ENCODE measurements around the gene OGG1.

The OGG1 gene

DNA sequence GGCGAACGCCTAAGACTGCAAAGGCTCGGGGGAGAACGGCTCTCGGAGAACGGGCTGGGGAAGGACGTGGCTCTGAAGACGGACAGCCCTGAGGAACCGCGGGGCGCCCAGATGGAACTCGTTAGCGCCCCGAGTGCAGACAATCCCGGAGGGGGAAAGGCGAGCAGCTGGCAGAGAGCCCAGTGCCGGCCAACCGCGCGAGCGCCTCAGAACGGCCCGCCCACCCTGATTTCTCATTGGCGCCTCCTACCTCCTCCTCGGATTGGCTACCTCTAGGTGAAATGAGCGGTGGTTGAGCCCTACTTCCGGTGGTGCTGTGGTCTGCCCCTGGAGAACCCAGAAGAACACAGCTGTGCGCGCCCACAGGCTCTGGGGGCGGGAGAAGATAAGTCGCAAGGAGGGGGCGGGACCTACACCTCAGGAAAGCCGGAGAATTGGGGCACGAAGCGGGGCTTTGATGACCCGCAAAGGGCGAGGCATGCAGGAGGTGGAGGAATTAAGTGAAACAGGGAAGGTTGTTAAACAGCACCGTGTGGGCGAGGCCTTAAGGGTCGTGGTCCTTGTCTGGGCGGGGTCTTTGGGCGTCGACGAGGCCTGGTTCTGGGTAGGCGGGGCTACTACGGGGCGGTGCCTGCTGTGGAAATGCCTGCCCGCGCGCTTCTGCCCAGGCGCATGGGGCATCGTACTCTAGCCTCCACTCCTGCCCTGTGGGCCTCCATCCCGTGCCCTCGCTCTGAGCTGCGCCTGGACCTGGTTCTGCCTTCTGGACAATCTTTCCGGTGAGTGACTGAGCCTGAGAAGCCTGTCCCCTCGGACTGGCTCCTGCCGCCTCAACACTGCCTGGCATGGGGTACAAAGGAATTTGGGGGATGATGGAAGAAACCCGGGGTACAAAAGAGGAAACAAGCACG, at the start of gene OGG1:
Gene OGG1 (plus strand): TSS at position 308 of the 911 bp plus-strand sequence. CDS start 335 bp downstream, at position 643.
- H3K4me3 ChIP-seq (ENCODE audit: low read length): peak within 1 kb of the TSS; percentile 68
- TF ChIP-seq, protein P1, sequence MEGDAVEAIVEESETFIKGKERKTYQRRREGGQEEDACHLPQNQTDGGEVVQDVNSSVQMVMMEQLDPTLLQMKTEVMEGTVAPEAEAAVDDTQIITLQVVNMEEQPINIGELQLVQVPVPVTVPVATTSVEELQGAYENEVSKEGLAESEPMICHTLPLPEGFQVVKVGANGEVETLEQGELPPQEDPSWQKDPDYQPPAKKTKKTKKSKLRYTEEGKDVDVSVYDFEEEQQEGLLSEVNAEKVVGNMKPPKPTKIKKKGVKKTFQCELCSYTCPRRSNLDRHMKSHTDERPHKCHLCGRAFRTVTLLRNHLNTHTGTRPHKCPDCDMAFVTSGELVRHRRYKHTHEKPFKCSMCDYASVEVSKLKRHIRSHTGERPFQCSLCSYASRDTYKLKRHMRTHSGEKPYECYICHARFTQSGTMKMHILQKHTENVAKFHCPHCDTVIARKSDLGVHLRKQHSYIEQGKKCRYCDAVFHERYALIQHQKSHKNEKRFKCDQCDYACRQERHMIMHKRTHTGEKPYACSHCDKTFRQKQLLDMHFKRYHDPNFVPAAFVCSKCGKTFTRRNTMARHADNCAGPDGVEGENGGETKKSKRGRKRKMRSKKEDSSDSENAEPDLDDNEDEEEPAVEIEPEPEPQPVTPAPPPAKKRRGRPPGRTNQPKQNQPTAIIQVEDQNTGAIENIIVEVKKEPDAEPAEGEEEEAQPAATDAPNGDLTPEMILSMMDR (IDR thresholded peaks at IDR 0.05; ENCODE audit: insufficient read depth, low read depth, low read length, missing control alignments): no peak
- peak; percentile 98 for DNase-seq (ENCODE audit: low read depth)

DNA sequence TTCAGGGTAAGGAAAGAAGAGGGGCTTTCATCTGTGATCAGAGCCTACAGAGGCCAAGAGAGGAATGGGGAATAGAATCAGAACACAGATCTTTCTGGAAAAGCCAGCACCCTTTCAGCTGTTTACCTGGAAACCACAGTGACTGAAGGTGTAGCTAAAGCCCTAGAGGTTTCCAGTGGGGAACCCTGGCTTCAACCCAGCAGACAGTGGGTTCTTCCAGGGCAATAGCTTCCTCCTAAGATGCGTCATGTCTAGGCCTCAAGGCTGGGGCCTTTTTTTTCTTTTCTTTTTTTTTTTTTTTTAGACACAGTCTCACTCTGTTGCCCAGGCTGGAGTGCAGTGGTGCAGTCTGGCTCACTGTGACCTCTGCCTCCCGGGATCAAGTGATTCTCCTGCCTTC, 49.2 kb upstream of the OGG1 start:
- TF ChIP-seq, protein P1 (IDR thresholded peaks at IDR 0.05; ENCODE audit: insufficient read depth, low read depth, low read length, missing control alignments): no peak
- no peak overlapping the region for H3K4me3 ChIP-seq (ENCODE audit: low read length)
- peak; percentile 59 for DNase-seq (ENCODE audit: low read depth)

DNA sequence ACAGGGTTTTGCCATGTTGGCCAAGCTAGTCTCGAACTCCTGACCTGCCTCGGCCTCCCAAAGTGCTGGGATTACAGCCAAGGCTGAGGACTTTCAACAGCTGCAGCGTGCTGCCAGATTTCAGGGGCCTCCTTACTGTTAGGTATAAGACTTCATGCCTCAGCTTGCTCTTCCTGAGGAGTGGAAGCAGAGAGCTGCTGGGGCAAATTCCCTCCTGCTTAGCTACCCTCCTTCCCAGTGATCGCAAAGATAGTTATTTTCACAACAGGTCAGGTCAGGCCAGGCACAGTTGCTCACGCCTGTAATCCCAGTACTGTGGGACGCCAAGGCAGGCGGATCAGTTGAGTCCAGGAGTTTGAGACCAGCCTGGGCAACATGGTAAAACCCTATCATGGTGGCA, 48.7 kb upstream of the OGG1 start:
- no peak overlapping the region for H3K4me3 ChIP-seq (ENCODE audit: low read length)
- TF ChIP-seq, protein P1 (IDR thresholded peaks at IDR 0.05; ENCODE audit: insufficient read depth, low read depth, low read length, missing control alignments): no peak
- DNase-seq (ENCODE audit: low read depth): peak; percentile 80

DNA sequence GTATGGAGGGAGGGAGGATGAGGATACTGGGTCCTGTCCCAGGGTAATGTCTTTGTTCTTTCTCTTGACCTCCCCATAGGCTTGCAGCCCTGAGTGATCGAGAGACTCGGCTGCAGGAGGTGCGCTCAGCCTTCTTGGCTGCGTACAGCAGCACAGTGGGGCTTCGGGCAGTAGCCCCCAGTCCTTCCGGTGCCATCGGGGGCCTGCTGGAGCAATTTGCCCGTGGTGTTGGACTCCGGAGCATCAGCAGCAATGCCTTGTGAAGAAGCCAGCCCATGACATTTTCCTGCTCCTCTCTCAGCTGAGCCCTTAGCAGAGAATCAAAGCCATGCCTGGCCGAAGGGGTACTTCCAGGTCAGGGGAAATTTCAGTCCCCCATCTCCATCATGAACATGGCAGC, 48.0 kb upstream of the OGG1 start:
- H3K4me3 ChIP-seq (ENCODE audit: low read length): no peak overlapping the region
- DNase-seq (ENCODE audit: low read depth): no peak
- TF ChIP-seq, protein P1 (IDR thresholded peaks at IDR 0.05; ENCODE audit: insufficient read depth, low read depth, low read length, missing control alignments): no peak

DNA sequence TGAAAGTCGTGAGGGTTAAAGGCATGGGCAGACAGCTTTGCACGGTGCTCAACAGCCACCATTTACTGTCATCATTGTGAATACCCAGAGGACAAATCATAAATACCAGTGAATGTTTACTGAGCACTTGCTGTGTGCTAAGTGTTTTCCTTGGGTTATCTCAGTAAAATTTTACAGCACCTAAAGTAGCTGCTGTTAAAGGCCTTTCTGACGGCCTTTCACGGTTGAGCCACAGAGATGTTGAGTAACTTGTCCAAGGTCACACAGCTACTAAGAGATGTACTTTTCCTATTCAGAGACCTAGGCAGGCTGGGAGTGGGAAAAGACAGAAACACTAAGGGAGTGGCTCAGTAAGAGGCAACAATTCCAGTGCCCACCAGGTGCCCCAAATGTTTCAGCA, 46.5 kb upstream of the OGG1 start:
- DNase-seq (ENCODE audit: low read depth): no peak

DNA sequence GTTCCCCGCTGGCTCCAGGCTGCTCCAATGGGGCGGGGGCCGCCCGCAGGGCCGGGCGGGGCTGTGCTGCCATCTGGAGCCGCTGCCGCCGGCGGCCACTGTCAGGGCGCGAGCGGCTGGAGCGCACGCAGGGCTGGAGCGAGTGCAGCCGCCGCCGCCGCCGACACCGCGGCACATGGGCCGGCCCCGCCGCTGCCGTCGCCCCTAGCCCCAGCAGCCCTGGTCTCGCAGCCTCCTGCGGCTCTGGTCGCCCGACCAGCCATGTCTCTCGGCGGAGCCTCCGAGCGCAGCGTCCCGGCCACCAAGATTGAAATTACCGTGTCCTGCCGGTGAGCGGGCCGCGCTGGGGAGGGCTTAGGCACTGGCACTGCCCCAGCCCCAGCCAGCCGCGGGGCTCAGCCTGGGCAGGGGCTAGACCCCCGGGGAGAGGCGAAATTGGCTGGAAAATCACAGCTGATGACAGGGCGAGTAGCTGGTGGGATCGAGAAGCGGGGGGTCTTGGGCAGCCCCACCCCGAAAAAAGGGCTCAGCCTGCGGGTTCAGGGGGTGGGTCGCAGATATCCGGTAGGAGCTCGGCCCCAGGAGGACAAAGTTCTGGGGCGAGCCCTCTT, 45.9 kb upstream of the OGG1 start, which contains the start of gene CPNE9:
Gene CPNE9 (plus strand): TSS at position 98 of the 611 bp plus-strand sequence. CDS start 164 bp downstream, at position 262.
- no peak for DNase-seq (ENCODE audit: low read depth)
- peak within 1 kb of the TSS; percentile 10 for H3K4me3 ChIP-seq (ENCODE audit: low read length)
- TF ChIP-seq, protein P1 (IDR thresholded peaks at IDR 0.05; ENCODE audit: insufficient read depth, low read depth, low read length, missing control alignments): no peak

More for the DNA sequence above, 46.5 kb upstream of the OGG1 start:
- no peak overlapping the region for H3K4me3 ChIP-seq (ENCODE audit: low read length)
- TF ChIP-seq, protein P1 (IDR thresholded peaks at IDR 0.05; ENCODE audit: insufficient read depth, low read depth, low read length, missing control alignments): no peak
